Frontal cortex (tissue), 4 donors: Measurements from ENCODE around the gene SYT7. TPM values are rescaled to one million over a fixed set of nuclear protein-coding genes. Genes with fewer than 3 reads are reported as not detected.

ENCODE experiments used
- DNase-seq, 2 donors: peaks; one replicate each; pipeline ENCODE4 v3.0.0; 2012; ENCODE audit warnings: low spot score in 2 of 2
- FAIRE-seq: peaks from 2 replicates; lab custom pipeline; 2012; peaks lifted over from hg19 to GRCh38; lab: Jason Lieb, UNC
- total RNA-seq: library from RNA; depleted of rRNA; stranded (reverse); fragments of >200 nt; gene quantifications from one replicate; pipeline ENCODE4 v1.2.3, GENCODE V29; 2014
- donor health status: control.
- donor health status: control.
- donor health status: control.

The SYT7 gene
- total RNA-seq, 1 donor from 2014 or later: 14.7 TPM

- DNase-seq (no peak), FAIRE-seq (no peak)
These were observed 24.3 kb downstream of the SYT7 start for GRCh38 chr11:61556621-61557020.

- DNase-seq (no peak), FAIRE-seq (no peak)
These were observed 24.9 kb downstream of the SYT7 start for GRCh38 chr11:61555978-61556377.

GRCh38 chr11:61555051-61555969, 25.6 kb downstream of the SYT7 start:
- FAIRE-seq (no peak), DNase-seq (no peak)

GRCh38 chr11:61554172-61554988, 26.5 kb downstream of the SYT7 start:
- DNase-seq (no peak), FAIRE-seq (no peak)

- FAIRE-seq: no peak
- DNase-seq: no peak
These were observed 27.3 kb downstream of the SYT7 start for GRCh38 chr11:61553373-61554171.

- FAIRE-seq: no peak
- DNase-seq: no peak
These were observed 28.7 kb downstream of the SYT7 start for GRCh38 chr11:61552108-61552635.

DNA sequence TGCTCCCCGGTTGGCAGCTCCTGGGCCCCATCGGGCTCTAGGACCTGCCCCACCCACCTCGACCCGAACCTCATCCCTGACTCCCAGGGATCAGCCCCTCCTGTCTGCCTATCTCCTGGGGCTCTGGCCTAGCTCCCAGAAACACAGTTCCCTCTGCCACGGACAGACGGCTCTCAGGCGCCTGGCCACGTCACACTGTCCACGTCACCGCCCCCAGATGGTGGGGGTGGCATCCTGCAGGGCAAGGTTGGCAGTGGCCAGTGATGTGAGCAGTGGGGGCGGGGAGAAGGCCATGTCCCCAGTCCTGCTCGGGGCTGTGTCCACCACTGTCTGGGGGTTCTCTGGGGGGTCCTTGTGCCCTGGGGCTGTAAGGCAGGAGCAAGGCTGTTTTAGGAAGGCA, 29.2 kb downstream of the SYT7 start:
- FAIRE-seq (no peak), DNase-seq (no peak)

GRCh38 chr11:61550665-61551227, 30.1 kb downstream of the SYT7 start:
- FAIRE-seq (no peak), DNase-seq (no peak)

- no peak for FAIRE-seq
- DNase-seq: no peak
These were observed 31.0 kb downstream of the SYT7 start for GRCh38 chr11:61549662-61550568.

GRCh38 chr11:61549177-61549576, 31.7 kb downstream of the SYT7 start:
- FAIRE-seq (no peak), DNase-seq (no peak)

- no peak for FAIRE-seq
These were observed 33.6 kb downstream of the SYT7 start for GRCh38 chr11:61547246-61547645.

DNA sequence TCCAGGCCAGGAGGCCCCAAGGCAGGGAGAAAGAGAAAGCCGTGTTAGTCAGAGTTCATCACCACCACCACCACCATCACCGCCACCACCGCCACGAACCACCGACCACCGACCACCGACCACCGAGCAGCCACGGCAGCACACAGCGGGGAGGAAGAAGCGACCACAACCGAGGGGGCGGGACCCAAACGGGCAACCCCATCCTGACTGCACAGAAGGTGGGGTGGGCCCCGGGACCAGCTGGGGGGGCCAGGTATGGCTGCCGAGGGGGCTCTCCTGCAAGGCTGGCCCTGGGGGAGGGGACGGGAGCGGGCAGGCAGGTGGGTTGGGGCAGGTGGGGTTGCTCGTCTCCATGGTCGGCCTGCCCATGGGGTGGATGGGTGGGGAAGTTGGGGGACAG, 34.2 kb downstream of the SYT7 start:
- DNase-seq (no peak), FAIRE-seq (no peak)

More at GRCh38 chr11:61547246-61547645, 33.6 kb downstream of the SYT7 start:
- no peak for DNase-seq

- no peak for DNase-seq
- no peak for FAIRE-seq
These were observed 35.0 kb downstream of the SYT7 start for GRCh38 chr11:61545921-61546320.

GRCh38 chr11:61545341-61545740, 35.5 kb downstream of the SYT7 start:
- no peak for FAIRE-seq
- DNase-seq: no peak

DNA sequence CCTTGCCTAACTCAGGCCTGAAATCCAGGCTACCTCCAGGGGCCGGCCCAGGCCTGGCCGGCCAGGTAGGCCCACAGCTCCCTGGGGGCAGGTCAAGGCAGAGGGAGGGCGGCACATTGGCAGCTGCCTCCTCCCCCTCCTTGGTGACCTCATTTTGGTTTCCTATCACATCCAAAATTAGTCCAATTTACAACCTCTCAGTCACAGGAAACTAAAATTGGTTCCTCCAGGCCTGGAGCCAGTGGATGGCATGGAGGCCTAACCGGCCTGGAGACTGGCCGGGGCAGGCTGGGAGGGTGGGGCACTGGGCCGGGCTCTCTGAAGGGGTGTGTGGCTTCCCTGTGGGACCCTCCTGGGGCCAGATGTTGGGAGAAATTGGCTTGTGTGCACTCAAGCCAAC, 36.4 kb downstream of the SYT7 start:
- FAIRE-seq (no peak), DNase-seq (no peak)

- DNase-seq: no peak
- FAIRE-seq: no peak
These were observed 37.1 kb downstream of the SYT7 start for GRCh38 chr11:61543606-61544306.

GRCh38 chr11:61542705-61543104, 38.2 kb downstream of the SYT7 start:
- FAIRE-seq (no peak), DNase-seq (no peak)

DNA sequence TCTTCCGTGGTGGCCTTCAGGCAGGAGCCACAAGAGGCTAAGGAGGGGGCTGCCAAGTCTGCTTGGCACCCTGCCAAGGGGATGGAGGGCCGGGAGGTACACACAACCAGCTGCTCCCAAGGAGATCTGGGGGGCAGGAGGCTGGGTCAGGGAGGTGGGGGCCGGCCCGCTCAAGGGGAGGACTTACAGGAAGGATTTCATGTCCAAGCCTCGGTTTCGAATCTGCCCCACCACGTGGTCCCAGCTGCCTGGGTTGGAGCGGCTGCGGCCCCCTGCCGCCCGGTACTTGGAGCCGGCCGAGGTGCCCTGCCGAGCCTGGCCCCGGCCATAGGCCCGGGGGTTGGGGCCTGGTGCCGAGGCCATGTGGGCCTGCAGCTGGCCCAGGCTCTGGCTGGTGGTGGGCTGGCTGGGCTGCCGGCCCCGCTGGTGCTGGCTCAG, 38.8 kb downstream of the SYT7 start:
- FAIRE-seq: no peak

More for the DNA sequence above, 38.8 kb downstream of the SYT7 start:
- no peak for DNase-seq
